Left ventricle myocardium inferior (tissue), 1 donor: ENCODE results near the gene CNGB1. TPM values are rescaled to one million over a fixed set of nuclear protein-coding genes. Genes with fewer than 3 reads are reported as not detected.

Source experiments
- DNase-seq: peaks from one replicate; pipeline ENCODE4 v3.0.0-alpha.2; 2020
- H3K27ac ChIP-seq: fragments of 200-600 bp; replicated peaks from 2 replicates; pipeline ENCODE4 v1.8.0; 2021
- H3K27me3 ChIP-seq: fragments of 200-600 bp; 2 replicates; pipeline ENCODE4 v1.8.0; 2021; ENCODE audit warnings: low read depth
- H3K36me3 ChIP-seq: fragments of 200-600 bp; 2 replicates; pipeline ENCODE4 v1.8.0; 2021
- H3K4me1 ChIP-seq: fragments of 200-600 bp; 2 replicates; pipeline ENCODE4 v1.8.0; 2021
- H3K4me3 ChIP-seq: fragments of 200-600 bp; 2 replicates; pipeline ENCODE4 v1.8.0; 2021; ENCODE audit warnings: mild to moderate bottlenecking, moderate library complexity
- H3K9me3 ChIP-seq: fragments of 200-600 bp; replicated peaks from 2 replicates; pipeline ENCODE4 v1.8.0; 2021
- intact Hi-C: fragments of 100-400 bp; cut with micrococcal nuclease; formaldehyde crosslinking; loops from one replicate; pipeline ENCODE4 v1.11.0; 2022
- total RNA-seq: library from RNA; stranded (reverse); fragmentation: NEBNext Ultra II Directional; extraction: Animal tissue kit (Norgen Biotek cat#: 25700); gene quantifications from one replicate; pipeline ENCODE4 v1.2.1, GENCODE V29; 2021
- TF ChIP-seq, protein P1 (sequence below): fragments of 200-600 bp; IDR thresholded peaks from 2 replicates; pipeline ENCODE4 v1.8.0; 2021; ENCODE audit warnings: antibody characterized with exemption, mild to moderate bottlenecking, borderline replicate concordance
- donor health status: DM: no; HTN: yes; CAD: no; lungs with severe emphysema.

Gene CNGB1
- total RNA-seq, 1 donor from 2014 or later, result not detected

DNA sequence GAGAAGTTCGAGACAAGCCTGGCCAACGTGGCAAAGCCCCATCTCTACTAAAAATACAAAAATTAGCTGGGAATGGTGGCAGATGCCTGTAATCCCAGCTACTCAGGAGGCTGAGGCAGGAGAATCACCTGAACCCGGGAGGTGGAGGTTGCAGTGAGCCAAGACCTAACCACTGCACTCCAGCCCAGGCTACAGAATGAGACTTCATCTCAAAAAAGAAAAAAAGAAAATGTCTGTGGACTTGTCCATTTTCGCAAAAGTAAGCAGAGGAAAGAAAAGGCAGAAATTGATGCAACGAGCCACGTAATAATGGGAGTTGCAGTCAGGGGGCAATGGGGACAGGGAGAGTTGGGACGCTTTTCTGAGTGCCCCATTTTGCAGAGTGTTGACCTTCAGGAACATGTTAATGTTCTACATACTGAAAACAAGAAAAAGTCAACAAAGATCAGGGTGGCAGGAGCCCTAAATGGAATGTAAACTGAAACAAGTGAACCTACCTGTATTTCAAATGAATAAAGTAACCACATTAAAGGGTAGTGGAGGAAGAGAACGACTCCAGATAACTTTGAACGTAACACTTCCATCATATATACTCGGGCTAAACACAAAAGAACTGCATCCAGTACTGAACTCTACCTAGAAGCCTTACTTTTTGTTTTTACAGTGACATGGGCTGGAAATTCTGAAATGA, 76.4 kb downstream of the CNGB1 start:
- H3K27ac ChIP-seq, result peak overlapping the region; percentile 13
- no peak for DNase-seq
- intact Hi-C loops, result loop anchor here (5.0 kb wide), 1 partner anchor 108 kb away; the partner anchor contains the start of genes USB1 and ZNF319
- H3K9me3 ChIP-seq, result no peaks in the 10 kb centered on the region
- no peak overlapping the region for H3K4me3 ChIP-seq
- TF ChIP-seq, protein P1, sequence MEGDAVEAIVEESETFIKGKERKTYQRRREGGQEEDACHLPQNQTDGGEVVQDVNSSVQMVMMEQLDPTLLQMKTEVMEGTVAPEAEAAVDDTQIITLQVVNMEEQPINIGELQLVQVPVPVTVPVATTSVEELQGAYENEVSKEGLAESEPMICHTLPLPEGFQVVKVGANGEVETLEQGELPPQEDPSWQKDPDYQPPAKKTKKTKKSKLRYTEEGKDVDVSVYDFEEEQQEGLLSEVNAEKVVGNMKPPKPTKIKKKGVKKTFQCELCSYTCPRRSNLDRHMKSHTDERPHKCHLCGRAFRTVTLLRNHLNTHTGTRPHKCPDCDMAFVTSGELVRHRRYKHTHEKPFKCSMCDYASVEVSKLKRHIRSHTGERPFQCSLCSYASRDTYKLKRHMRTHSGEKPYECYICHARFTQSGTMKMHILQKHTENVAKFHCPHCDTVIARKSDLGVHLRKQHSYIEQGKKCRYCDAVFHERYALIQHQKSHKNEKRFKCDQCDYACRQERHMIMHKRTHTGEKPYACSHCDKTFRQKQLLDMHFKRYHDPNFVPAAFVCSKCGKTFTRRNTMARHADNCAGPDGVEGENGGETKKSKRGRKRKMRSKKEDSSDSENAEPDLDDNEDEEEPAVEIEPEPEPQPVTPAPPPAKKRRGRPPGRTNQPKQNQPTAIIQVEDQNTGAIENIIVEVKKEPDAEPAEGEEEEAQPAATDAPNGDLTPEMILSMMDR, result no peak
- no peaks in the 10 kb centered on the region for H3K36me3 ChIP-seq
- H3K4me1 ChIP-seq, result peaks cover 10% of the 10 kb centered on the region
- H3K27me3 ChIP-seq, result peaks cover 5% of the 10 kb centered on the region

DNA sequence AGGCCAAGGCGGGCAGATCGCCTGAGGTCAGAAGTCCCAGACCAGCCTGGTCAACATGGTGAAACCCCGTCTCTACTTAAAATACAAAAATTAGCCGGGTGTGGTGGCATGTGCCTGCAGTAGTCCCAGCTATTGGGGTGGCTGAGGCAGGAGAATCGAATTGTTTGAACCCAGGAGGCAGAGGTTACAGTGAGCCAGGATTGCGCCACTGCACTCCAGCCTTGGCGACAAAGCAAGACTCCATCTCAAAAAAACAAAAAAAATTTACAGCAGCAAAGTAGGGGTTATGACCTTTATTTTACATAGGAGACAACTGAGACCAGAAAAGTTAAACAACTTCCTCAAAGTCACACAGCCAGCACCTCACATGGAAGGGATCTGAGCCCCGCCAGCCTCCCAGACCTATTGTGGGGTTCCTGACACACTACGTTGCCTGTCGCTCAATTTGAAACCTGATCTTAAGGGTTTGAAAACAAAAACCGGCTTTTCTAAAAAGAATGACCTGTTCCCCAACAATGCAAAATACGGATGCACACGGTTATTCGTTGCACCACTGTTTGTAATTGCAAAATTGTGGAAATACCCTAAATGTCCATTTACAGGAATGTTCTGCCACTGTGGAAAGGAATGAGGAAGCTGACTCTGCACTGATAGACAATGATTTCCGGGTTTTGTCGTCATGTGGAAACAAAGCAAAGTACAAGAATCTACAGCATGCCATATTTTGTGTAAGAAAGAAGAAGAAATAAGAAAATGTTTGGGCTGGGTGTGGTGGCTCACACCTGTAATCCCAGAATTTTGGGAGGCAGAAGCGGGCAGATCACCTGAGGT, 77.2 kb downstream of the CNGB1 start:
- Histone ChIP-seq H3K27me3 (peaks cover 10% of the 10 kb centered on the region), H3K27ac (peak overlapping the region; percentile 23), H3K4me1 (peaks cover 10% of the 10 kb centered on the region), H3K4me3 (no peak overlapping the region), H3K9me3 (no peaks in the 10 kb centered on the region), H3K36me3 (no peaks in the 10 kb centered on the region)
- no peak for DNase-seq
- intact Hi-C loops, result no loop called here
- TF ChIP-seq, protein P1, result no peak

DNA sequence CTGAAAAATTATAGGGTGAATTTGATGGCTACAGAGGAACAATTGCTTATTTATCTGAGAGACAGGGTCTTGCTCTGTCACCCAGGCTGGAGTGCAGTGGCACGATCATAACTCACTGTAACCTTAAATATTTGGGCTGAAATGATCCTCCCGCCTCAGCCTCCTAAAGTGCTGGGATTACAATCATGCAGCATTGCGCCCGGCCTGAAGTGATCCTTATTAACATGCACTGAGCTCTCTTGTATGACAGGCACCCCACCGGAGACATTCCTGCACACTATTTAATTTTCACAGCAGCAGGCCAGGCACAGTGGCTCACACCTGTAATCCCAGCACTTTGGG, 77.7 kb downstream of the CNGB1 start:
- Histone ChIP-seq H3K27ac (peak overlapping the region; percentile 23), H3K27me3 (peaks cover 12% of the 10 kb centered on the region), H3K4me1 (peaks cover 10% of the 10 kb centered on the region), H3K36me3 (no peaks in the 10 kb centered on the region), H3K4me3 (no peak overlapping the region), H3K9me3 (no peaks in the 10 kb centered on the region)
- TF ChIP-seq, protein P1, result no peak
- DNase-seq, result no peak
- intact Hi-C loops, result no loop called here

DNA sequence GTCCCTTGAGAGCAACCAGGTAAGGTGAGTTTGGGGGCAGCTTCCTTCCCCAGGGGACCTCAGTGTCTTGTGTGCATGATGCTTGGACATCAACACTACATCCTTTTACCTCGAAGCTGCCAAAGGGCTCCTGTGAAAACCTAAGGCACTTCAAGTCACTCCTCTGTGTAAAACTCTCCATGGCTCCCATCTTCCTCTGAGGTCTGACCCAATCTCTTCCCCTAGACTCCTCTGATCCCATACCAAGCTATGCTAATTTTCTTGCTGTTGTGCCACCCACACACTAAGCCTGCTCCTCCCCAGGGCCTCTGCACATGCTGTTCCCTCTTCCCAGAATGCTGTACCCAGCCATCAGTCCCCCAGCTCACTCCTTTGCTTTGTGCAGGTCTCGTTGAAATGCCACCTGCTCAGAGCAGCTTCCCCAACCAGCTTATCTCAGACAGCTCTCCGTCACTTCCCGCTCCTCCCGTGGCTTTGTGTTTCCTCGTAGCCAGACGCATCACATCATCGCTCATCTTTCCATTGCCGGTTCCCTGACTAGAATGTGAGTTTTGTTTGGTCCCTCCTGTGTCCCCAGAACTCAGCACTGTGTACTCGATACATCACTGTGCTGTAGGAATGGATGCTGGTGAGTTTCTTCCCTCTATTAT, 78.4 kb downstream of the CNGB1 start:
- Histone ChIP-seq H3K27me3 (peaks cover 18% of the 10 kb centered on the region), H3K36me3 (no peaks in the 10 kb centered on the region), H3K4me1 (peaks cover 10% of the 10 kb centered on the region), H3K27ac (no peak overlapping the region), H3K9me3 (no peaks in the 10 kb centered on the region), H3K4me3 (no peak overlapping the region)
- TF ChIP-seq, protein P1, result no peak
- no peak for DNase-seq
- intact Hi-C loops, result no loop called here

DNA sequence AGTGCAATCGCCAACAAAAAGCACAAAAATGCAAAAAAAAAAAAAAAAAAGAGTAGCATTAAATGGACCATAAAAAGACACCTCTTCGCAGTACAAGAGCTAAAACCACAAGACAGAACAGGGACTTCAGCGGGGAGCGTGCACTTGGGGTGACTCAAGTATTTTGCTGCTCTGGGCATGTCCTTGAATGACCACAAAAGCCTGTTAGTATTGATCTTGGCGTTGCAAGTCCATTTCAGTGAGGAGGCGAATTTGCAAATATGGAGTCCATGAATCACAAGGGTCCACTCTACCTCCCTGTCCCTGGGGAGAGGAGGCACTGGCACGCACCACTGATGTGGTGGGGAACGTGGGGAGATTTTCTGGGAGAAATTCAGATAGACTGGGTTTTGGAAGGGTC, 78.9 kb downstream of the CNGB1 start:
- Histone ChIP-seq H3K27me3 (peaks cover 24% of the 10 kb centered on the region), H3K27ac (no peak overlapping the region), H3K9me3 (no peaks in the 10 kb centered on the region), H3K36me3 (no peaks in the 10 kb centered on the region), H3K4me3 (no peak overlapping the region), H3K4me1 (peaks cover 10% of the 10 kb centered on the region)
- TF ChIP-seq, protein P1, result no peak
- no peak for DNase-seq
- intact Hi-C loops, result no loop called here
